Measurements from ENCODE around the gene INPP5F. TPM values are rescaled to one million over a fixed set of nuclear protein-coding genes. Genes with fewer than 3 reads are reported as not detected.

The INPP5F gene
- total and polyA plus RNA-seq, 9 of the 15 experiments (the other 6 are each of a cell fraction or from before 2014, with no cell fraction given) = 1.6 to 7.3 (median 6.0) TPM

DNA sequence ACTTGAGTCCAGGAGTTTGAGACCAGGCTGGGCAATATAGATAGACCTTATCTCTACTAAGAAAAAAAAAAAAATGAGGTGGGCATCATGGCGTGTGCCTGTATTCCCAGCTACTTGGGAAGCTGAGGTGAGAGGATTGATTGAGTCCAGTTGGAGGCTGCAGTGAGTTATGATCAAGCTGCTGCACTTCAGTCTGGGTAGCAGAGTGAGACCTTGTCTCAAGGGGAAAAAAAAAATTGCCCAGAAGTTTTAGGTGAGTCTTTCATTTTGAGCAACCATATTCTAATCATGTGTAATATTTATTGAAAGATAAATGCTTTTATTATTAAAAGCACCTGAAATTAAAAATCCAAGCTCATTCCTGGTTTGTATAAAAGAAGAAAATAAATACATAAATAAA, 13.1 kb downstream of the INPP5F start:
- H3K9ac ChIP-seq (ENCODE audit: insufficient read depth in 1 of 2, low read depth in 2 of 2, low read length in 2 of 2) = no peak overlapping the region; a peak in 1 of 4 replicates
- H3K79me2 ChIP-seq (ENCODE audit: control insufficient read depth, insufficient read depth, low read length) = no peaks in the 10 kb centered on the region
- no peaks in the 10 kb centered on the region for H3K36me3 ChIP-seq (ENCODE audit: control insufficient read depth, insufficient read depth, low read length)
- H3K4me1 ChIP-seq (replicated peaks in 1 of 2; ENCODE audit: control insufficient read depth in 2 of 2, insufficient read depth in 2 of 2, low read length in 2 of 2) = peaks cover 0 to 11% of the 10 kb centered on the region in 2 experiments; a peak in 3 of 5 replicates
- DNase-seq (ENCODE audit: extremely low read depth in 1 of 4, low spot score in 3 of 4) (no peak), FAIRE-seq (no peak), ATAC-seq (no peak)
- ChIA-PET CTCF (ENCODE audit: low intra/inter-chr PET ratio) (no interaction called here), POLR2A (interaction anchor here (1.1 kb wide), 1 partner anchor 13 kb away, joined by 4 read pairs; the partner anchor contains the start of gene INPP5F)
- no peak overlapping the region for H3K4me2 ChIP-seq (ENCODE audit: insufficient read depth, low read length)
- in situ Hi-C loops (cut with MboI) (no loop called here), intact Hi-C loops (cut with micrococcal nuclease) (no loop called here)
- no peaks in the 10 kb centered on the region for H4K20me1 ChIP-seq (replicated peaks; ENCODE audit: control insufficient read depth, insufficient read depth, low read length)
- no peaks in the 10 kb centered on the region for H3K9me1 ChIP-seq (ENCODE audit: control insufficient read depth, insufficient read depth, low read length)
- H3K27me3 ChIP-seq (ENCODE audit: control insufficient read depth in 2 of 2, insufficient read depth in 2 of 2, low read length in 2 of 2) = no peaks in the 10 kb centered on the region
- H3K27ac ChIP-seq (ENCODE audit: extremely low read depth, low read depth, low read length) = no peak overlapping the region
- TF ChIP-seq, protein P1, sequence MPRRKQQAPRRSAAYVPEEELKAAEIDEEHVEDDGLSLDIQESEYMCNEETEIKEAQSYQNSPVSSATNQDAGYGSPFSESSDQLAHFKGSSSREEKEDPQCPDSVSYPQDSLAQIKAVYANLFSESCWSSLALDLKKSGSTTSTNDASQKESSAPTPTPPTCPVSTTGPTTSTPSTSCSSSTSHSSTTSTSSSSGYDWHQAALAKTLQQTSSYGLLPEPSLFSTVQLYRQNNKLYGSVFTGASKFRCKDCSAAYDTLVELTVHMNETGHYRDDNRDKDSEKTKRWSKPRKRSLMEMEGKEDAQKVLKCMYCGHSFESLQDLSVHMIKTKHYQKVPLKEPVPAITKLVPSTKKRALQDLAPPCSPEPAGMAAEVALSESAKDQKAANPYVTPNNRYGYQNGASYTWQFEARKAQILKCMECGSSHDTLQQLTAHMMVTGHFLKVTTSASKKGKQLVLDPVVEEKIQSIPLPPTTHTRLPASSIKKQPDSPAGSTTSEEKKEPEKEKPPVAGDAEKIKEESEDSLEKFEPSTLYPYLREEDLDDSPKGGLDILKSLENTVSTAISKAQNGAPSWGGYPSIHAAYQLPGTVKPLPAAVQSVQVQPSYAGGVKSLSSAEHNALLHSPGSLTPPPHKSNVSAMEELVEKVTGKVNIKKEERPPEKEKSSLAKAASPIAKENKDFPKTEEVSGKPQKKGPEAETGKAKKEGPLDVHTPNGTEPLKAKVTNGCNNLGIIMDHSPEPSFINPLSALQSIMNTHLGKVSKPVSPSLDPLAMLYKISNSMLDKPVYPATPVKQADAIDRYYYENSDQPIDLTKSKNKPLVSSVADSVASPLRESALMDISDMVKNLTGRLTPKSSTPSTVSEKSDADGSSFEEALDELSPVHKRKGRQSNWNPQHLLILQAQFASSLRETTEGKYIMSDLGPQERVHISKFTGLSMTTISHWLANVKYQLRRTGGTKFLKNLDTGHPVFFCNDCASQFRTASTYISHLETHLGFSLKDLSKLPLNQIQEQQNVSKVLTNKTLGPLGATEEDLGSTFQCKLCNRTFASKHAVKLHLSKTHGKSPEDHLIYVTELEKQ (CRISPR knock-in tag; IDR thresholded peaks at IDR 0.05) = no peak
- TF ChIP-seq ARID1B (IDR thresholded peaks at IDR 0.05) (peak; percentile 32; the same call in 1 of the 2 replicates), CBFA2T3 (IDR thresholded peaks at IDR 0.05) (peak; percentile 37; the same call in 1 of the 2 replicates), ZNF384 (IDR thresholded peaks at IDR 0.05; ENCODE audit: low read depth, low read length) (peak; percentile 60)
- H2AFZ ChIP-seq (ENCODE audit: low read depth, low read length) = no peak overlapping the region
- H3K4me3 ChIP-seq = no peak overlapping the region
- no peaks in the 10 kb centered on the region for H3K9me3 ChIP-seq (replicated peaks; ENCODE audit: control insufficient read depth, insufficient read depth, low read depth, low read length)
- no TSS peak for BruUV-seq (replicated peaks)
- 0% methylated on average over 1 of the region's 1 CpG for WGBS (ENCODE audit: insufficient coverage, low coverage, missing lambda C conversion rate)

All from K562 (cell line).